ENCODE measurements around the gene TMEM108.

Gene TMEM108

GRCh38 chr3:133295199-133295901 lies 257.2 kb downstream of the TMEM108 start:
- H3K27me3 ChIP-seq (ENCODE audit: control insufficient read depth, insufficient read depth, low read length), result no peaks in the 10 kb centered on the region
- no peak overlapping the region for H3K9ac ChIP-seq (ENCODE audit: low read length)
- H3K27ac ChIP-seq (ENCODE audit: low read depth, low read length), result no peak overlapping the region
- no peak overlapping the region for H3K4me3 ChIP-seq (ENCODE audit: low read depth, low read length)
- H3K9me3 ChIP-seq (ENCODE audit: control insufficient read depth, insufficient read depth, low read depth, low read length), result no peaks in the 10 kb centered on the region
- peaks cover 7% of the 10 kb centered on the region for H3K4me1 ChIP-seq (ENCODE audit: control insufficient read depth, insufficient read depth, low read length)
- no peaks in the 10 kb centered on the region for H3K36me3 ChIP-seq (ENCODE audit: control insufficient read depth, insufficient read depth, low read length)

DNA sequence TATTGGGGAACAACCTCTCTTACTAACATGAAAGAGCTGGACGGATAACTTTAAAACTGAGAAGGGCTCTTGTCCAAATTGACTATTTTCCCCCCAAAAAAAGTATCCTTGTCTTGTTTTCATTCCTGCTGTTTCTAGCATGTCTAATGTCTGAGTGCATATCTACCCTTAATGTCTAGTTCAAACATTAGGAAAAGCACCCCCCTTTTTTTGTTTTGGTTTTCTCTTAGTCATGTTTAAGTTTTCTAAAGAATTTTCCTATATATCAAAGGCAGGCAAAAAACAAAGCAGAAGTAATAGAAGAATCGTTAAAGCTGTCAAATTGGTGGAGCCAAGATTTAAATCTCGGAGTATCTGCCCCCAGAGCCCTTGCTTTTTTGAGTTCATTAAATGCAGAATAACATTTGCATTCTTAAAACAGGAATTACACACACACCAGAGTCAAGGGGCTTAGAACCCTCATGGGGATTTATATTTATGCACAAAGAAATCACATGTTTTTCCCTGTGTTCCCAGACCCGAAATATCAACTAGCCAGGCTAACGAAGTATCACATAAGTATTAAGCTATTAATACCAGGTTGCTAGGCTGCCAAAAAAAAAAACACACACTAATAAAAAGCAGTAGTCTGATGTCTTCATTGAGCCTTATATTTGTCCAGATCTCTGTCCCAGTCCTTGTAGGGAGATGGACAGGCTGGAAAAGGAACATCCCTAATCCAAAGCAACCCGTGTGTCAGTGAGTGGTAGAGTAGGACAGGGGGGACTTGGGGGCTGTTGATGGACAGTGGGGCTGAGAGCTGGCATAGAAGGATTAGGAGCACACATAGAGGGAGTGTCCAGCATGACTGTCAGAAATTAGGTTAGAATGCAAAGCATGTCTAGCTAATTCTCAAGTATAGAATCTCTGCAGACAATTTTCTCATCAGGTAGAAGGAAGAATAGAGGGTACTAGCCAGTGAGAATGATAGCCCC lies 258.0 kb downstream of the TMEM108 start:
- H3K27ac ChIP-seq (ENCODE audit: low read depth, low read length), result no peak overlapping the region
- peaks cover 7% of the 10 kb centered on the region for H3K4me1 ChIP-seq (ENCODE audit: control insufficient read depth, insufficient read depth, low read length)
- no peaks in the 10 kb centered on the region for H3K27me3 ChIP-seq (ENCODE audit: control insufficient read depth, insufficient read depth, low read length)
- no peak overlapping the region for H3K4me3 ChIP-seq (ENCODE audit: low read depth, low read length)
- H3K9me3 ChIP-seq (ENCODE audit: control insufficient read depth, insufficient read depth, low read depth, low read length), result no peaks in the 10 kb centered on the region
- no peaks in the 10 kb centered on the region for H3K36me3 ChIP-seq (ENCODE audit: control insufficient read depth, insufficient read depth, low read length)
- no peak overlapping the region for H3K9ac ChIP-seq (ENCODE audit: low read length)

- no peak overlapping the region for H3K4me3 ChIP-seq (ENCODE audit: low read depth, low read length)
- H3K27ac ChIP-seq (ENCODE audit: low read depth, low read length), result no peak overlapping the region
- peaks cover 7% of the 10 kb centered on the region for H3K4me1 ChIP-seq (ENCODE audit: control insufficient read depth, insufficient read depth, low read length)
- no peak overlapping the region for H3K9ac ChIP-seq (ENCODE audit: low read length)
- H3K36me3 ChIP-seq (ENCODE audit: control insufficient read depth, insufficient read depth, low read length), result no peaks in the 10 kb centered on the region
- H3K27me3 ChIP-seq (ENCODE audit: control insufficient read depth, insufficient read depth, low read length), result no peaks in the 10 kb centered on the region
- no peaks in the 10 kb centered on the region for H3K9me3 ChIP-seq (ENCODE audit: control insufficient read depth, insufficient read depth, low read depth, low read length)
Observed at GRCh38 chr3:133296981-133297380, 258.8 kb downstream of the TMEM108 start.

DNA sequence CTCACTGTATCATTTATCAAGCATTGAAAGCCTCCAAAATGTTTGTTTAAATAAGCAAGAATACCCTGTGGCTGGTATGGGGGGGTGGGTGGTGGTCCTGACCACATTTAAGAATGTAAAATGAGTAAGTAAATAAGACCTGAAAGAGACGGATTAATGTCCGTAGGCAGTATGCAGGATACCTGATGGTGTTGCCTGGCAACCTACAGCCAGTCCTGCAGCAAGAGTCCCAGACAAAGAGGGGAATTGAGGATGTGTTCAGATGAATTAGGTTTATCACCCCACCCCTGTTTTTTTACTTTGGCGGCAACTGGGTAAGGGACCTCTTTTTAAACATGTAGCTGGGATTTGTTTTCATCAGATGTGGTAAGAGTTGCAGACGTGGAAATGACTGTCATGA lies 261.9 kb downstream of the TMEM108 start:
- H3K27ac ChIP-seq (ENCODE audit: low read depth, low read length), result no peak overlapping the region
- H3K9me3 ChIP-seq (ENCODE audit: control insufficient read depth, insufficient read depth, low read depth, low read length), result no peaks in the 10 kb centered on the region
- H3K4me1 ChIP-seq (ENCODE audit: control insufficient read depth, insufficient read depth, low read length), result peaks cover 5% of the 10 kb centered on the region
- H3K27me3 ChIP-seq (ENCODE audit: control insufficient read depth, insufficient read depth, low read length), result no peaks in the 10 kb centered on the region
- H3K4me3 ChIP-seq (ENCODE audit: low read depth, low read length), result no peak overlapping the region
- H3K9ac ChIP-seq (ENCODE audit: low read length), result no peak overlapping the region
- no peaks in the 10 kb centered on the region for H3K36me3 ChIP-seq (ENCODE audit: control insufficient read depth, insufficient read depth, low read length)

DNA sequence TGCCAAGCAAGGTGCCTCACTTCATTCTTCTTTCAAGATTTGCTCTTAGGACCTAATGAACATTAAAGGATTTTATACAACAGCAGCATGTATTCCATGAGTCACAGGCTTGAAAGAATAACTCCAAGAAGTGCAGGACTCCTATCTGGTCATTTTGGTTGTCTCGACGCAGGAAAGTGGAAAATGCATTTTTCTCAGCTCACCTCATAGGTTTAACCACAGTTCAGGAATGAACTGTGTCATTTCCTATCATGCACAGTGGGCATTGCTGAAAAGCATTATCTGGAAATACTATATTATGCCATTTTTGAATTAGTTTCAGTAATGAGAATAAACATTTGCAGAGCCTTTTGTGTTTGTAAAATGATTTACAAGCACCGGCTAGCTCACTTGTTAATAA lies 263.0 kb downstream of the TMEM108 start:
- H3K9ac ChIP-seq (ENCODE audit: low read length), result no peak overlapping the region
- H3K27ac ChIP-seq (ENCODE audit: low read depth, low read length), result no peak overlapping the region
- H3K9me3 ChIP-seq (ENCODE audit: control insufficient read depth, insufficient read depth, low read depth, low read length), result no peaks in the 10 kb centered on the region

GRCh38 chr3:133301731-133302130 lies 263.5 kb downstream of the TMEM108 start:
- Histone ChIP-seq H3K4me1 (ENCODE audit: control insufficient read depth, insufficient read depth, low read length) (no peaks in the 10 kb centered on the region), H3K9ac (ENCODE audit: low read length) (no peak overlapping the region), H3K27me3 (ENCODE audit: control insufficient read depth, insufficient read depth, low read length) (no peaks in the 10 kb centered on the region), H3K36me3 (ENCODE audit: control insufficient read depth, insufficient read depth, low read length) (no peaks in the 10 kb centered on the region), H3K27ac (ENCODE audit: low read depth, low read length) (no peak overlapping the region), H3K9me3 (ENCODE audit: control insufficient read depth, insufficient read depth, low read depth, low read length) (no peaks in the 10 kb centered on the region), H3K4me3 (ENCODE audit: low read depth, low read length) (no peak overlapping the region)

More for the DNA sequence above, 263.0 kb downstream of the TMEM108 start:
- Histone ChIP-seq H3K4me3 (ENCODE audit: low read depth, low read length) (no peak overlapping the region), H3K36me3 (ENCODE audit: control insufficient read depth, insufficient read depth, low read length) (no peaks in the 10 kb centered on the region), H3K4me1 (ENCODE audit: control insufficient read depth, insufficient read depth, low read length) (no peaks in the 10 kb centered on the region), H3K27me3 (ENCODE audit: control insufficient read depth, insufficient read depth, low read length) (no peaks in the 10 kb centered on the region)

GRCh38 chr3:133303430-133303829 lies 265.2 kb downstream of the TMEM108 start:
- H3K36me3 ChIP-seq (ENCODE audit: control insufficient read depth, insufficient read depth, low read length), result no peaks in the 10 kb centered on the region
- no peak overlapping the region for H3K9ac ChIP-seq (ENCODE audit: low read length)
- no peak overlapping the region for H3K4me3 ChIP-seq (ENCODE audit: low read depth, low read length)
- H3K9me3 ChIP-seq (ENCODE audit: control insufficient read depth, insufficient read depth, low read depth, low read length), result no peaks in the 10 kb centered on the region
- H3K27me3 ChIP-seq (ENCODE audit: control insufficient read depth, insufficient read depth, low read length), result no peaks in the 10 kb centered on the region
- no peak overlapping the region for H3K27ac ChIP-seq (ENCODE audit: low read depth, low read length)
- no peaks in the 10 kb centered on the region for H3K4me1 ChIP-seq (ENCODE audit: control insufficient read depth, insufficient read depth, low read length)

DNA sequence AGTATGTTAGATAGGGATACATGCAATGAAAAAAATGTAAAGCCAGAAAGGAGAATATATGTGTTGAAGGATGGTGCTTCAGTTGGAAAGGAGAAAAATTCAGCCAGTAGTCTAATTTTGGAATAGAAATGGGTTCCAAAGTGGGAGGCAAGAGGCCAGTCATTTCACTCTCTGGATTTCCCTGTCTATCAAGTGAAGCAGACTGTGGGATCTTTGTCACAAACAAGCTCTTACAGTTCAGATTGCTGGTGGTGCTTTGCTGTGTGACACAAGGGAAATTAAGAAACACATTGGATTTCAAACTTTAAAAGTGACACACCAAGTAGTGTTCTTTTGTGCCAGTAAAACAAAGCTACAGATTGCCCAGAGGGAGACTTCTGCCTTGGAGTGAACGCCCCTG lies 279.7 kb downstream of the TMEM108 start:
- Histone ChIP-seq H3K27ac (ENCODE audit: low read depth, low read length) (no peak overlapping the region), H3K36me3 (ENCODE audit: control insufficient read depth, insufficient read depth, low read length) (no peaks in the 10 kb centered on the region), H3K4me1 (ENCODE audit: control insufficient read depth, insufficient read depth, low read length) (no peaks in the 10 kb centered on the region), H3K9me3 (ENCODE audit: control insufficient read depth, insufficient read depth, low read depth, low read length) (no peaks in the 10 kb centered on the region), H3K4me3 (ENCODE audit: low read depth, low read length) (no peak overlapping the region), H3K27me3 (ENCODE audit: control insufficient read depth, insufficient read depth, low read length) (no peaks in the 10 kb centered on the region), H3K9ac (ENCODE audit: low read length) (no peak overlapping the region)

DNA sequence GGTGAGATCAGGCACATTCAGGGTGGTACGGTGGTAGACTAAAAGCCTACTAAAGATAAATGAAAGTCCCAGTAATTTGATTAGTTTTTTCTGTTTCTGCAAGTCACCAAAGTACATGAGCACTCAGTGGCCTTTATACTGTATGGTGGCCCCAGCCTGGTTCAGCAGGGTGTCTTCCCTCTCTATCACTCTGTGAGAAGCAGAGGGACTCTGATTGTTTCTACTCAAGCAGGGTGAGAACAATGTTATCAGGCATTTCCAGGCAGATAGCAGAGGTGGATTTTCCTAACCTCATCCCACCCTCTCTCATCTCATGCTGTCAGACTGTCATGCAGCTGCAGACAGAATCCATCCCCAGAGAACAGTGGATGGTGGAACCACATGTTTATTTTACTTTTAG lies 290.2 kb downstream of the TMEM108 start:
- no peaks in the 10 kb centered on the region for H3K36me3 ChIP-seq (ENCODE audit: control insufficient read depth, insufficient read depth, low read length)
- H3K4me1 ChIP-seq (ENCODE audit: control insufficient read depth, insufficient read depth, low read length), result no peaks in the 10 kb centered on the region
- H3K4me3 ChIP-seq (ENCODE audit: low read depth, low read length), result no peak overlapping the region
- H3K27ac ChIP-seq (ENCODE audit: low read depth, low read length), result no peak overlapping the region
- no peaks in the 10 kb centered on the region for H3K9me3 ChIP-seq (ENCODE audit: control insufficient read depth, insufficient read depth, low read depth, low read length)
- no peak overlapping the region for H3K9ac ChIP-seq (ENCODE audit: low read length)
- no peaks in the 10 kb centered on the region for H3K27me3 ChIP-seq (ENCODE audit: control insufficient read depth, insufficient read depth, low read length)

GRCh38 chr3:133329626-133330025 lies 291.4 kb downstream of the TMEM108 start:
- no peaks in the 10 kb centered on the region for H3K36me3 ChIP-seq (ENCODE audit: control insufficient read depth, insufficient read depth, low read length)
- no peak overlapping the region for H3K4me3 ChIP-seq (ENCODE audit: low read depth, low read length)
- H3K27ac ChIP-seq (ENCODE audit: low read depth, low read length), result no peak overlapping the region

GRCh38 chr3:133330065-133330464 lies 291.9 kb downstream of the TMEM108 start:
- H3K9me3 ChIP-seq (ENCODE audit: control insufficient read depth, insufficient read depth, low read depth, low read length), result no peaks in the 10 kb centered on the region
- no peak overlapping the region for H3K27ac ChIP-seq (ENCODE audit: low read depth, low read length)
- no peak overlapping the region for H3K4me3 ChIP-seq (ENCODE audit: low read depth, low read length)
- no peaks in the 10 kb centered on the region for H3K36me3 ChIP-seq (ENCODE audit: control insufficient read depth, insufficient read depth, low read length)
- no peaks in the 10 kb centered on the region for H3K4me1 ChIP-seq (ENCODE audit: control insufficient read depth, insufficient read depth, low read length)
- H3K9ac ChIP-seq (ENCODE audit: low read length), result no peak overlapping the region
- H3K27me3 ChIP-seq (ENCODE audit: control insufficient read depth, insufficient read depth, low read length), result no peaks in the 10 kb centered on the region

More at GRCh38 chr3:133329626-133330025, 291.4 kb downstream of the TMEM108 start:
- no peaks in the 10 kb centered on the region for H3K9me3 ChIP-seq (ENCODE audit: control insufficient read depth, insufficient read depth, low read depth, low read length)
- no peaks in the 10 kb centered on the region for H3K27me3 ChIP-seq (ENCODE audit: control insufficient read depth, insufficient read depth, low read length)
- H3K9ac ChIP-seq (ENCODE audit: low read length), result no peak overlapping the region
- no peaks in the 10 kb centered on the region for H3K4me1 ChIP-seq (ENCODE audit: control insufficient read depth, insufficient read depth, low read length)

Data from HUES6 (cell line).